ENCODE data around the gene DERL2. TPM values are rescaled to one million over a fixed set of nuclear protein-coding genes. Genes with fewer than 3 reads are reported as not detected.

DERL2 gene
- total RNA-seq, 1 donor from 2014 or later = 26.1 TPM

- no peak overlapping the region for H3K4me3 ChIP-seq (ENCODE audit: low read length in 3 of 3)
- H3K9me3 ChIP-seq (ENCODE audit: control insufficient read depth in 3 of 3, low read length in 3 of 3) = no peaks in the 10 kb centered on the region
- H3K4me1 ChIP-seq (ENCODE audit: control insufficient read depth in 3 of 3, insufficient read depth in 3 of 3, low read length in 3 of 3) = no peaks in the 10 kb centered on the region
- peaks cover 64 to 80% (median 78%) of the 10 kb centered on the region in 3 donors for H3K36me3 ChIP-seq (ENCODE audit: control insufficient read depth in 3 of 3, insufficient read depth in 3 of 3, low read length in 3 of 3)
- no peak overlapping the region for H3K27ac ChIP-seq (ENCODE audit: low read depth, low read length)
- no peaks in the 10 kb centered on the region for H3K27me3 ChIP-seq (ENCODE audit: control insufficient read depth in 3 of 3, insufficient read depth in 3 of 3, low read length in 3 of 3)
- no peak overlapping the region for H3K9ac ChIP-seq (ENCODE audit: low read depth in 1 of 3, low read length in 3 of 3)
Measured at GRCh38 chr17:5429191-5429887, 56.6 kb downstream of the DERL2 start.

DNA sequence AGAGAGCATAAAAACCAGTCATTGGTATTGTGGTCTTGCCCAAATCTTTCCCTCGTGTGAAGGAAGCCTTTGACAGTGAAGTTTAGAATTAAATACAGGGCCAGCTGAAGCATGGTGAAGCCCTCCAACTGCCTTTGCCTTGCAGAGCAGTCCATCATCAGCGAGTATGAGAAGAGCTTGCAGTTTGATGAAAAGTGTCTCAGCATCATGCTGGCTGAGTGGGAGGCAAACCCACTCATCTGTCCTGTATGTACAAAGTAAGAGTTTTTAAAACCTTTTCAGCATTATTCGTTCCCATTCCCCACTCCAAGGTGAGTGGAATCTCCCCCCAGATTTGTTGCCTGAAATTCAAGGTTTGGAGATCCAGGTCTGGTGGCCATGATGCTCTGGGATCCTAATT, 60.2 kb downstream of the DERL2 start:
- no peak overlapping the region for H3K27ac ChIP-seq (ENCODE audit: low read depth, low read length)
- H3K27me3 ChIP-seq (ENCODE audit: control insufficient read depth in 3 of 3, insufficient read depth in 3 of 3, low read length in 3 of 3) = no peaks in the 10 kb centered on the region
- H3K36me3 ChIP-seq (ENCODE audit: control insufficient read depth in 3 of 3, insufficient read depth in 3 of 3, low read length in 3 of 3) = peaks cover 43 to 68% (median 68%) of the 10 kb centered on the region in 3 donors
- peaks cover 8 to 14% (median 9%) of the 10 kb centered on the region in 3 donors for H3K4me1 ChIP-seq (ENCODE audit: control insufficient read depth in 3 of 3, insufficient read depth in 3 of 3, low read length in 3 of 3)
- no peak overlapping the region for H3K9ac ChIP-seq (ENCODE audit: low read depth in 1 of 3, low read length in 3 of 3)
- H3K4me3 ChIP-seq (ENCODE audit: low read length in 3 of 3) = no peak overlapping the region
- no peaks in the 10 kb centered on the region for H3K9me3 ChIP-seq (ENCODE audit: control insufficient read depth in 3 of 3, low read length in 3 of 3)

DNA sequence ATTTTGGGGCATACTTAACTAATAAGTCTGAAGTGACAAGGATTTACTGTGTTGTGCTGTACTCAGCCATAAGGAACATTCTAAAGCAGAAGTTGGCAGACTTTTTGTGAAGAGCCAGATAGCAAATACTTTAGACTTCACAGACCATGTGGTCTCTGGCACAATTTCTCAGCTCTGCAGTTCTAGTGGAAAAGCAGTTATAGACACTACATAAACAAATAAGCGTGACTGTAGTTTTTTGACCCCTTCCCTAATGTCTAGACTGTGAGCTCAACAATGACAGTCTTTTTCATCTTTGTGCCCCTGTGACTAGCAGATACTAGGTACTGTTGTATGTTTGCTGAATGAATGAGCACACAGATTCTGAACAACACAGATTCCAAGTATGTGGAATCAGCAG, 61.1 kb downstream of the DERL2 start:
- no peak overlapping the region for H3K9ac ChIP-seq (ENCODE audit: low read depth in 1 of 3, low read length in 3 of 3)

GRCh38 chr17:5422505-5422904, 63.5 kb downstream of the DERL2 start:
- H3K36me3 ChIP-seq (ENCODE audit: control insufficient read depth in 3 of 3, insufficient read depth in 3 of 3, low read length in 3 of 3) = peaks cover 22 to 42% (median 41%) of the 10 kb centered on the region in 3 donors
- H3K4me3 ChIP-seq (ENCODE audit: low read length in 3 of 3) = no peak overlapping the region
- H3K27ac ChIP-seq (ENCODE audit: low read depth, low read length) = no peak overlapping the region
- peaks cover 15 to 24% (median 23%) of the 10 kb centered on the region in 3 donors for H3K4me1 ChIP-seq (ENCODE audit: control insufficient read depth in 3 of 3, insufficient read depth in 3 of 3, low read length in 3 of 3)
- H3K9me3 ChIP-seq (ENCODE audit: control insufficient read depth in 3 of 3, low read length in 3 of 3) = no peaks in the 10 kb centered on the region
- no peak overlapping the region for H3K9ac ChIP-seq (ENCODE audit: low read depth in 1 of 3, low read length in 3 of 3)
- H3K27me3 ChIP-seq (ENCODE audit: control insufficient read depth in 3 of 3, insufficient read depth in 3 of 3, low read length in 3 of 3) = no peaks in the 10 kb centered on the region

More for the DNA sequence above, 61.1 kb downstream of the DERL2 start:
- no peaks in the 10 kb centered on the region for H3K9me3 ChIP-seq (ENCODE audit: control insufficient read depth in 3 of 3, low read length in 3 of 3)
- peaks cover 38 to 63% (median 62%) of the 10 kb centered on the region in 3 donors for H3K36me3 ChIP-seq (ENCODE audit: control insufficient read depth in 3 of 3, insufficient read depth in 3 of 3, low read length in 3 of 3)
- no peak overlapping the region for H3K4me3 ChIP-seq (ENCODE audit: low read length in 3 of 3)
- H3K4me1 ChIP-seq (ENCODE audit: control insufficient read depth in 3 of 3, insufficient read depth in 3 of 3, low read length in 3 of 3) = peaks cover 13 to 17% (median 16%) of the 10 kb centered on the region in 3 donors
- H3K27me3 ChIP-seq (ENCODE audit: control insufficient read depth in 3 of 3, insufficient read depth in 3 of 3, low read length in 3 of 3) = no peaks in the 10 kb centered on the region
- no peak overlapping the region for H3K27ac ChIP-seq (ENCODE audit: low read depth, low read length)

Other genes with a start within 250 kb of the DERL2 start
- 26.6 TPM for gene RABEP1, start 203.9 kb downstream of the DERL2 start, total RNA-seq
- gene NUP88, start 66.5 kb downstream of the DERL2 start, total RNA-seq = 46.4 TPM
- gene RPAIN, start 66.0 kb downstream of the DERL2 start, total RNA-seq = 32.4 TPM
- 142 TPM for gene C1QBP, start 47.0 kb downstream of the DERL2 start, total RNA-seq
- 7.3 TPM for gene DHX33, start 17.2 kb downstream of the DERL2 start, total RNA-seq
- gene MIS12, start 388 bp upstream of the DERL2 start, total RNA-seq = 25.6 TPM
- 24.0 TPM for gene NLRP1, start 98.3 kb upstream of the DERL2 start, total RNA-seq